C4-2B (cell line): ENCODE measurements around the gene INF2.
"Not testable (repeated sequence)": the region's sequence is repeated elsewhere in the genome, so short reads cannot be mapped to it uniquely, and the experiment has no call there.

Experiments used
- H3K27ac ChIP-seq: fragments of 450-650 bp; 2 replicates; pipeline ENCODE4 v1.5.1; 2017
- CTCF ChIP-seq: fragments of 450-650 bp; conservative IDR thresholded peaks from 2 replicates; pipeline ENCODE4 v1.5.1; 2017; ENCODE audit warnings: mild to moderate bottlenecking
- ZFX ChIP-seq: fragments of 450-650 bp; IDR thresholded peaks from 2 replicates; pipeline ENCODE4 v1.6.1; 2017

The INF2 gene

GRCh38 chr14:104725772-104726548 lies 36.5 kb downstream of the INF2 start:
- H3K27ac ChIP-seq, result no peak overlapping the region
- TF ChIP-seq CTCF (peak; percentile 14; the same call in 1 of the 2 replicates), ZFX (no peak)

- TF ChIP-seq CTCF (no peak), ZFX (no peak)
- no peak overlapping the region for H3K27ac ChIP-seq
Observed at GRCh38 chr14:104726600-104727451, 37.4 kb downstream of the INF2 start.

- TF ChIP-seq CTCF (no peak), ZFX (no peak)
- H3K27ac ChIP-seq, result no peak overlapping the region
Observed at GRCh38 chr14:104728631-104729030, 39.2 kb downstream of the INF2 start.

- not testable (repeated sequence) for H3K27ac ChIP-seq
Observed at GRCh38 chr14:104729176-104729834, 39.9 kb downstream of the INF2 start.

GRCh38 chr14:104729835-104730181 lies 40.4 kb downstream of the INF2 start:
- TF ChIP-seq ZFX (no peak), CTCF (no peak)
- no peak overlapping the region for H3K27ac ChIP-seq

- no peak for TF ChIP-seq ZFX
- TF ChIP-seq CTCF, result no peak
- no peak overlapping the region for H3K27ac ChIP-seq
Observed at GRCh38 chr14:104730487-104730886, 41.1 kb downstream of the INF2 start.

- no peak for TF ChIP-seq ZFX
- TF ChIP-seq CTCF, result no peak; the same call in 1 of the 2 replicates
- no peak overlapping the region for H3K27ac ChIP-seq
Observed at GRCh38 chr14:104731320-104732294, 42.2 kb downstream of the INF2 start.
